ENCODE measurements around the gene INVS. TPM values are rescaled to one million over a fixed set of nuclear protein-coding genes. Genes with fewer than 3 reads are reported as not detected.
A peak's percentile ranks its signal among the peaks of the same experiment; 100 is the strongest.

Gene INVS
- total RNA-seq, 2 experiments from 2014 or later = 30.7 to 36.7 TPM

DNA sequence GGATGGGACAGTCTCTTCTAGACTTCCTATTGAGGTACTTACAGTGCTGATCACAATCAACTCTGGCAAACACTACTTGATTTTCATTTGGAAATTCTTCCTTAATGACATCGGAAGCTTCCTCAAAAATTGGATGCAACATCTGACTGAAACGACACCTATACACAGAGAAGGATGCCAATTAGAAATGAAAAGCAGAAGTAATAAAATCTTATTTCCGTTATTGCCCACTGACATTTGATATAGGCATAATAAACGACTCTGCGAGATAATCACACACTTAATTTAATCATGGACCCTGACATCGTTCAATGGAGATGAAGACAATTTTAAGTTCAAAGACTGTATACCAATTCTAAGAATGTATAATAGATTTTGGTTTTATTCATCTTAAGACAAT is 46.7 kb upstream of the INVS start:
- POLR2A ChIA-PET = interaction anchor here (0.6 to 2.1 kb wide), 5 partner anchors 8 to 1935 kb away, joined by 3 to 6 read pairs (median 3); no protein-coding TSS in a partner anchor
- no peak overlapping the region for H2AFZ ChIP-seq (ENCODE audit: low read length)
- peaks cover 22% of the 10 kb centered on the region for H3K9me3 ChIP-seq (ENCODE audit: low read length)
- peak; percentile 51 for DNase-seq (ENCODE audit: low spot score)
- no peaks in the 10 kb centered on the region for H4K20me1 ChIP-seq (ENCODE audit: insufficient read depth, low read length)
- peak overlapping the region; percentile 24 for H3K4me3 ChIP-seq (ENCODE audit: low read depth, low read length, poor library complexity, severe bottlenecking)
- CTCF ChIA-PET (ENCODE audit: unreplicated experiment) = no interaction called here
- intact Hi-C loops (cut with micrococcal nuclease; ENCODE audit: unreplicated experiment) = no loop called here
- H3K79me2 ChIP-seq (ENCODE audit: insufficient read depth, low read depth, low read length) = peaks cover 81% of the 10 kb centered on the region; the same call in 1 of the 2 replicates
- no TSS peak for BruUV-seq (replicated peaks)
- peak overlapping the region; percentile 44 for H3K4me2 ChIP-seq (ENCODE audit: low read length)
- peaks cover 95% of the 10 kb centered on the region for H3K36me3 ChIP-seq (ENCODE audit: insufficient read depth, low read length)
- peaks cover 42% of the 10 kb centered on the region for H3K4me1 ChIP-seq (ENCODE audit: insufficient read depth, low read length, poor library complexity, severe bottlenecking)
- TF ChIP-seq EZH2phosphoT487 (IDR thresholded peaks at IDR 0.05; ENCODE audit: borderline replicate concordance, low read depth, low read length) = no peak
- TF ChIP-seq, protein P1, sequence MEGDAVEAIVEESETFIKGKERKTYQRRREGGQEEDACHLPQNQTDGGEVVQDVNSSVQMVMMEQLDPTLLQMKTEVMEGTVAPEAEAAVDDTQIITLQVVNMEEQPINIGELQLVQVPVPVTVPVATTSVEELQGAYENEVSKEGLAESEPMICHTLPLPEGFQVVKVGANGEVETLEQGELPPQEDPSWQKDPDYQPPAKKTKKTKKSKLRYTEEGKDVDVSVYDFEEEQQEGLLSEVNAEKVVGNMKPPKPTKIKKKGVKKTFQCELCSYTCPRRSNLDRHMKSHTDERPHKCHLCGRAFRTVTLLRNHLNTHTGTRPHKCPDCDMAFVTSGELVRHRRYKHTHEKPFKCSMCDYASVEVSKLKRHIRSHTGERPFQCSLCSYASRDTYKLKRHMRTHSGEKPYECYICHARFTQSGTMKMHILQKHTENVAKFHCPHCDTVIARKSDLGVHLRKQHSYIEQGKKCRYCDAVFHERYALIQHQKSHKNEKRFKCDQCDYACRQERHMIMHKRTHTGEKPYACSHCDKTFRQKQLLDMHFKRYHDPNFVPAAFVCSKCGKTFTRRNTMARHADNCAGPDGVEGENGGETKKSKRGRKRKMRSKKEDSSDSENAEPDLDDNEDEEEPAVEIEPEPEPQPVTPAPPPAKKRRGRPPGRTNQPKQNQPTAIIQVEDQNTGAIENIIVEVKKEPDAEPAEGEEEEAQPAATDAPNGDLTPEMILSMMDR (conservative IDR thresholded peaks at IDR 0.05; ENCODE audit: low read length) = no peak
- H3K27ac ChIP-seq (ENCODE audit: low read depth, low read length, poor library complexity, severe bottlenecking) = peak overlapping the region; percentile 35
- no peaks in the 10 kb centered on the region for H3K9me2 ChIP-seq (ENCODE audit: insufficient read depth, low read length)

DNA sequence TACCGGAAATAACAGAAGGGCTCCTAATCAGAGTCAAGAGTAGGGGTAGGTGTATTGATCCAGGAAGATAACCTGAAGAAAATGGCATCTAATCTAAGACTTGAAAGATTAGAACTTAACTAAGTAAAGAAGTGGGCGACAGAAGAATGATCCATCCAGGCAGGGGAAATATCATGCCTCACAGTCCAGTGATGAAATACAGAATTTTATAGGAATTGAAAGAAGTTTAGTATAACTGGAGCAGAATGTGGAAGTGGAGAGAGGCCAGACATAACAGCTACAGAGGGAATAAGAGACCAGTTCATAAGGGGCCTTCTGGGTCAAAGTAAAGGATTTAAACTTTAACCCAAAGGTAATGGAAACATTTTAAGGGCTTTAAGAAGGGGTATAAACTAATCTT is 42.5 kb upstream of the INVS start:
- no peak for DNase-seq (ENCODE audit: low spot score)
- Histone ChIP-seq H3K4me1 (ENCODE audit: insufficient read depth, low read length, poor library complexity, severe bottlenecking) (peaks cover 76% of the 10 kb centered on the region), H3K36me3 (ENCODE audit: insufficient read depth, low read length) (peaks cover 87% of the 10 kb centered on the region), H2AFZ (ENCODE audit: low read length) (no peak overlapping the region), H3K4me3 (ENCODE audit: low read depth, low read length, poor library complexity, severe bottlenecking) (no peak overlapping the region), H3K4me2 (ENCODE audit: low read length) (no peak overlapping the region; the same call in 1 of the 2 replicates), H3K27ac (ENCODE audit: low read depth, low read length, poor library complexity, severe bottlenecking) (peak overlapping the region; percentile 98), H3K79me2 (ENCODE audit: insufficient read depth, low read depth, low read length) (peaks cover 68% of the 10 kb centered on the region), H3K9me2 (ENCODE audit: insufficient read depth, low read length) (no peaks in the 10 kb centered on the region), H3K9me3 (ENCODE audit: low read length) (peaks cover 44% of the 10 kb centered on the region), H4K20me1 (ENCODE audit: insufficient read depth, low read length) (no peaks in the 10 kb centered on the region)
- ChIA-PET CTCF (ENCODE audit: unreplicated experiment) (no interaction called here), POLR2A (interaction anchor here (0.5 to 0.6 kb wide), 2 partner anchors 38 to 164 kb away, joined by 3 read pairs; no protein-coding TSS in a partner anchor)
- no TSS peak for BruUV-seq (replicated peaks)
- TF ChIP-seq, protein P1 (conservative IDR thresholded peaks at IDR 0.05; ENCODE audit: low read length) = no peak
- no peak for TF ChIP-seq EZH2phosphoT487 (IDR thresholded peaks at IDR 0.05; ENCODE audit: borderline replicate concordance, low read depth, low read length)
- intact Hi-C loops (cut with micrococcal nuclease; ENCODE audit: unreplicated experiment) = loop anchor here (5.0 kb wide), 1 partner anchor 41 kb away; the partner anchor contains the start of genes ERP44 and INVS

DNA sequence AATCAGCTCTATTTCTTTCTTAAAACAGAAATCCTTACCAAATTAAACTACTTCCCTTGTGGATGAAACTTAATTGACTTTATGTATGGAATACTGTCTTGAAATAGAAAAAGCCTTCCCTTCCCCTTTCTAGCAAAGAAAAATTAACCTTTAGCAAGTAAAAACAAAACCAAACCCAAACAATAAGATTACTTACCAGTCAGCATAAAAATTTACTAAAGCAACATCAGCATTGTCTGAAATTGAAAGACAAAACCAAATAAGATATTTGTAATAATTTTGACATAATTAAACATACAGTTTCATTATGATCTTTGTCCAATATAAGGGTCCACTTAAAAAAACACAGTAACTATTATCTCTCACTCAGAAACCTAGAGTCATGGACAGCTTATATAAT is 41.4 kb upstream of the INVS start:
- peaks cover 69% of the 10 kb centered on the region for H3K79me2 ChIP-seq (ENCODE audit: insufficient read depth, low read depth, low read length)
- DNase-seq (ENCODE audit: low spot score) = no peak
- no peaks in the 10 kb centered on the region for H3K9me2 ChIP-seq (ENCODE audit: insufficient read depth, low read length)
- peak overlapping the region; percentile 72 for H3K4me2 ChIP-seq (ENCODE audit: low read length)
- intact Hi-C loops (cut with micrococcal nuclease; ENCODE audit: unreplicated experiment) = loop anchor here (1.0 to 5.0 kb wide), 2 partner anchors 27 to 40 kb away; partner anchors contain the start of genes ERP44 and INVS
- H3K27ac ChIP-seq (ENCODE audit: low read depth, low read length, poor library complexity, severe bottlenecking) = peak overlapping the region; percentile 98
- H3K36me3 ChIP-seq (ENCODE audit: insufficient read depth, low read length) = peaks cover 87% of the 10 kb centered on the region
- H4K20me1 ChIP-seq (ENCODE audit: insufficient read depth, low read length) = no peaks in the 10 kb centered on the region
- peak overlapping the region; percentile 39 for H3K4me3 ChIP-seq (ENCODE audit: low read depth, low read length, poor library complexity, severe bottlenecking)
- peaks cover 53% of the 10 kb centered on the region for H3K9me3 ChIP-seq (ENCODE audit: low read length)
- BruUV-seq (replicated peaks) = no TSS peak
- TF ChIP-seq, protein P1 (conservative IDR thresholded peaks at IDR 0.05; ENCODE audit: low read length) = no peak
- no peak for TF ChIP-seq EZH2phosphoT487 (IDR thresholded peaks at IDR 0.05; ENCODE audit: borderline replicate concordance, low read depth, low read length)
- peaks cover 66% of the 10 kb centered on the region for H3K4me1 ChIP-seq (ENCODE audit: insufficient read depth, low read length, poor library complexity, severe bottlenecking)
- ChIA-PET CTCF (ENCODE audit: unreplicated experiment) (no interaction called here), POLR2A (interaction anchor here (0.6 to 2.9 kb wide), 4 partner anchors 15 to 29 kb away, joined by 3 to 21 read pairs (median 8); no protein-coding TSS in a partner anchor)
- H2AFZ ChIP-seq (ENCODE audit: low read length) = no peak overlapping the region

Measured in OCI-LY7 (cell line).